22Rv1 (cell line): ENCODE data around the gene PTPN9.

Experiments used
- CTCF ChIP-seq: fragments of 450-650 bp; IDR thresholded peaks from 2 replicates; pipeline ENCODE4 v1.5.1; 2017; ENCODE audit warnings: mild to moderate bottlenecking
- ZFX ChIP-seq: fragments of 450-650 bp; IDR thresholded peaks from 2 replicates; pipeline ENCODE4 v1.6.1; 2017; ENCODE audit warnings: antibody characterized with exemption, borderline replicate concordance

GRCh38 chr15:75455424-75455981 lies 123.6 kb downstream of the PTPN9 start:
- no peak for TF ChIP-seq CTCF
- no peak for TF ChIP-seq ZFX
